Cardiac septum (tissue), 1 donor: ENCODE data around the gene ECEL1. TPM values are rescaled to one million over a fixed set of nuclear protein-coding genes. Genes with fewer than 3 reads are reported as not detected.
A peak's percentile ranks its signal among the peaks of the same experiment; 100 is the strongest.
"Not testable (repeated sequence)": the region's sequence is repeated elsewhere in the genome, so short reads cannot be mapped to it uniquely, and the experiment has no call there.

ENCODE experiments used
- DNase-seq: peaks from one replicate; pipeline ENCODE4 v3.0.0-alpha.2; 2020; ENCODE audit warnings: low spot score
- intact Hi-C: fragments of 100-400 bp; cut with DNase I; formaldehyde crosslinking; loops from one replicate; pipeline ENCODE4 v1.14.0; 2022
- total RNA-seq: library from RNA; stranded (reverse); fragmentation: NEBNext Ultra II Directional; extraction: Animal tissue kit (Norgen Biotek cat#: 25700); gene quantifications from one replicate; pipeline ENCODE4 v1.2.1, GENCODE V29; 2021
- donor health status: DM: no; HTN: no; CAD: no.

Gene ECEL1
- total RNA-seq, 1 donor from 2014 or later, result 0.27 TPM

- intact Hi-C loops, result no loop called here
- DNase-seq, result peak; percentile 29
Measured at GRCh38 chr2:232436381-232437194, 51.0 kb downstream of the ECEL1 start.

GRCh38 chr2:232435805-232436204 lies 51.8 kb downstream of the ECEL1 start:
- DNase-seq, result peak; percentile 47
- intact Hi-C loops, result no loop called here

GRCh38 chr2:232435375-232435648 lies 52.3 kb downstream of the ECEL1 start:
- intact Hi-C loops, result no loop called here
- no peak for DNase-seq

- no peak for DNase-seq
- intact Hi-C loops, result no loop called here
Measured at GRCh38 chr2:232434563-232435374, 52.9 kb downstream of the ECEL1 start.

GRCh38 chr2:232434091-232434490 lies 53.5 kb downstream of the ECEL1 start:
- intact Hi-C loops, result no loop called here

GRCh38 chr2:232433622-232434021 lies 54.0 kb downstream of the ECEL1 start:
- intact Hi-C loops, result not testable (repeated sequence)

More at GRCh38 chr2:232434091-232434490, 53.5 kb downstream of the ECEL1 start:
- DNase-seq, result no peak

GRCh38 chr2:232432598-232433184 lies 54.9 kb downstream of the ECEL1 start:
- intact Hi-C loops, result no loop called here

More at GRCh38 chr2:232433622-232434021, 54.0 kb downstream of the ECEL1 start:
- DNase-seq, result not testable (repeated sequence)

GRCh38 chr2:232431705-232432590 lies 55.7 kb downstream of the ECEL1 start:
- intact Hi-C loops, result no loop called here
- no peak for DNase-seq

More at GRCh38 chr2:232432598-232433184, 54.9 kb downstream of the ECEL1 start:
- no peak for DNase-seq

Other genes with a start within 250 kb of the ECEL1 start
- not detected for gene ALPP, start 109.1 kb downstream of the ECEL1 start, total RNA-seq
- gene ALPG, start 81.0 kb downstream of the ECEL1 start, total RNA-seq, result not detected
- gene ALPI, start 31.7 kb downstream of the ECEL1 start, total RNA-seq, result not detected
- gene PRSS56, start 32.6 kb upstream of the ECEL1 start, total RNA-seq, result not detected
- 0.11 TPM for gene CHRND, start 38.3 kb upstream of the ECEL1 start, total RNA-seq
- gene CHRNG, start 51.9 kb upstream of the ECEL1 start, total RNA-seq, result not detected
- 2.5 TPM for gene TIGD1, start 62.7 kb upstream of the ECEL1 start, total RNA-seq
- gene EIF4E2, start 62.9 kb upstream of the ECEL1 start, total RNA-seq, result 45.9 TPM
- 20.1 TPM for gene EFHD1, start 145.8 kb upstream of the ECEL1 start, total RNA-seq
- 62.5 TPM for gene GIGYF2, start 209.5 kb upstream of the ECEL1 start, total RNA-seq